Measurements from ENCODE around the gene CDKAL1. TPM values are rescaled to one million over a fixed set of nuclear protein-coding genes. Genes with fewer than 3 reads are reported as not detected.

CDKAL1 gene
- total RNA-seq, 1 donor from 2014 or later: 39.6 TPM

DNA sequence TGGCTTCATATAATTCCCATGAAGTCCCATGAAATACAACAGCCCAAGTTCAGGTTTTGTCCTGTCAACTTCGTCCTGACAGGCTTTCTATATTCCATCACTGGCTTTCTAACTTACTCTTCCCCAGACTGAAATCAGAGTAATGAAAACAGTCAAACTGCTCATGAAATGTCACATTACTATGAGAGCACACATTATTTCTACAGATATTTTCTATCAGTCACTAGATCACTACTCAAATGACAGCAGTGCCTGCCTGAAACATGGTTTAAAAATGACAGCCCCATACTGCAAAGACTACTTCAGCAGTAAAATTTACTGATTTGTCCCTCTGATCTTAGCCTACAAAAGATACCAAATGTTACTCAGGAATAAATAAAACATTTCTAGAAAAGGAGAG lies 616.4 kb downstream of the CDKAL1 start:
- H3K9ac ChIP-seq: no peak overlapping the region
- no peak overlapping the region for H2AFZ ChIP-seq (replicated peaks)
- H3K27me3 ChIP-seq: no peaks in the 10 kb centered on the region
- H3K36me3 Mint-ChIP-seq: peaks cover 2% of the 10 kb centered on the region
- peaks cover 14% of the 10 kb centered on the region for H3K4me1 ChIP-seq
- no peak overlapping the region for H3K27ac ChIP-seq
- H3K79me2 ChIP-seq (ENCODE audit: low read depth): no peaks in the 10 kb centered on the region
- peaks cover 2% of the 10 kb centered on the region for H3K9me3 Mint-ChIP-seq
- H3K4me3 ChIP-seq: no peak overlapping the region
- H3K4me1 Mint-ChIP-seq: peaks cover 33% of the 10 kb centered on the region
- no peaks in the 10 kb centered on the region for H3K9me3 ChIP-seq (ENCODE audit: low read depth)
- H3K36me3 ChIP-seq: no peaks in the 10 kb centered on the region
- peak overlapping the region; percentile 21 for H3K4me2 ChIP-seq
- no peaks in the 10 kb centered on the region for H3K27me3 Mint-ChIP-seq (ENCODE audit: insufficient read depth, low read depth)
- H4K20me1 ChIP-seq (ENCODE audit: low read depth): no peaks in the 10 kb centered on the region
- no peak for TF ChIP-seq EZH2phosphoT487 (IDR thresholded peaks at IDR 0.05)
- TF ChIP-seq EZH2 (IDR thresholded peaks at IDR 0.05): no peak
- TF ChIP-seq, protein P1, sequence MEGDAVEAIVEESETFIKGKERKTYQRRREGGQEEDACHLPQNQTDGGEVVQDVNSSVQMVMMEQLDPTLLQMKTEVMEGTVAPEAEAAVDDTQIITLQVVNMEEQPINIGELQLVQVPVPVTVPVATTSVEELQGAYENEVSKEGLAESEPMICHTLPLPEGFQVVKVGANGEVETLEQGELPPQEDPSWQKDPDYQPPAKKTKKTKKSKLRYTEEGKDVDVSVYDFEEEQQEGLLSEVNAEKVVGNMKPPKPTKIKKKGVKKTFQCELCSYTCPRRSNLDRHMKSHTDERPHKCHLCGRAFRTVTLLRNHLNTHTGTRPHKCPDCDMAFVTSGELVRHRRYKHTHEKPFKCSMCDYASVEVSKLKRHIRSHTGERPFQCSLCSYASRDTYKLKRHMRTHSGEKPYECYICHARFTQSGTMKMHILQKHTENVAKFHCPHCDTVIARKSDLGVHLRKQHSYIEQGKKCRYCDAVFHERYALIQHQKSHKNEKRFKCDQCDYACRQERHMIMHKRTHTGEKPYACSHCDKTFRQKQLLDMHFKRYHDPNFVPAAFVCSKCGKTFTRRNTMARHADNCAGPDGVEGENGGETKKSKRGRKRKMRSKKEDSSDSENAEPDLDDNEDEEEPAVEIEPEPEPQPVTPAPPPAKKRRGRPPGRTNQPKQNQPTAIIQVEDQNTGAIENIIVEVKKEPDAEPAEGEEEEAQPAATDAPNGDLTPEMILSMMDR (IDR thresholded peaks at IDR 0.05): no peak
- H3K27ac Mint-ChIP-seq: no peak overlapping the region
- no peaks in the 10 kb centered on the region for H3F3A ChIP-seq (ENCODE audit: low read depth)
- no peak for DNase-seq (ENCODE audit: low spot score)
- H3K4me3 Mint-ChIP-seq: no peak overlapping the region

DNA sequence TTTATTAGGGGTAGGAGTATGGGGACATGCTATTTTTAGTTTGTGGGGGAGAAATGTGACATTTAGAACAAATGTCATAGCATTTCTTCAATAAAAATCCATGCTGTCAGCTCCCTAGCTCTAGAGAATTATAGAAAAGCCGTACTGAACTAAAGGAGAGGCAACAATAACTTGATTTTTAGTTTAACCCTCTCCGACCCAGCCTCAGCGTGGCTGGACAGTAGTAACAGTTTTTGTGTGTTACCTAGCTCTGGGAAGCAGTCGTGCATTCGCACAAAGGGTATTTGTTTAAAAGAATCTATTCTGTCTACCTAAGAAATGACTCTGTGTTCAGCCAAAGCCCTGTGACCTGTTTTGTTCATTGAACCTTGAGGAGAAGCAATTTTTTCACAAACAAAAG lies 616.9 kb downstream of the CDKAL1 start:
- Mint-ChIP-seq H3K27ac (no peak overlapping the region), H3K36me3 (peaks cover 2% of the 10 kb centered on the region), H3K27me3 (ENCODE audit: insufficient read depth, low read depth) (no peaks in the 10 kb centered on the region), H3K9me3 (peaks cover 2% of the 10 kb centered on the region), H3K4me3 (no peak overlapping the region), H3K4me1 (peaks cover 33% of the 10 kb centered on the region)
- H3K36me3 ChIP-seq: no peaks in the 10 kb centered on the region
- no peak overlapping the region for H3K27ac ChIP-seq
- H3F3A ChIP-seq (ENCODE audit: low read depth): no peaks in the 10 kb centered on the region
- peak overlapping the region; percentile 21 for H3K4me2 ChIP-seq
- DNase-seq (ENCODE audit: low spot score): peak; percentile 8
- TF ChIP-seq, protein P1 (IDR thresholded peaks at IDR 0.05): no peak
- TF ChIP-seq EZH2phosphoT487 (IDR thresholded peaks at IDR 0.05): no peak
- TF ChIP-seq EZH2 (IDR thresholded peaks at IDR 0.05): no peak
- H3K9me3 ChIP-seq (ENCODE audit: low read depth): no peaks in the 10 kb centered on the region
- H3K4me1 ChIP-seq: peaks cover 14% of the 10 kb centered on the region
- no peaks in the 10 kb centered on the region for H3K27me3 ChIP-seq
- H3K4me3 ChIP-seq: no peak overlapping the region
- H3K9ac ChIP-seq: no peak overlapping the region
- no peaks in the 10 kb centered on the region for H4K20me1 ChIP-seq (ENCODE audit: low read depth)
- no peak overlapping the region for H2AFZ ChIP-seq (replicated peaks)
- H3K79me2 ChIP-seq (ENCODE audit: low read depth): no peaks in the 10 kb centered on the region

DNA sequence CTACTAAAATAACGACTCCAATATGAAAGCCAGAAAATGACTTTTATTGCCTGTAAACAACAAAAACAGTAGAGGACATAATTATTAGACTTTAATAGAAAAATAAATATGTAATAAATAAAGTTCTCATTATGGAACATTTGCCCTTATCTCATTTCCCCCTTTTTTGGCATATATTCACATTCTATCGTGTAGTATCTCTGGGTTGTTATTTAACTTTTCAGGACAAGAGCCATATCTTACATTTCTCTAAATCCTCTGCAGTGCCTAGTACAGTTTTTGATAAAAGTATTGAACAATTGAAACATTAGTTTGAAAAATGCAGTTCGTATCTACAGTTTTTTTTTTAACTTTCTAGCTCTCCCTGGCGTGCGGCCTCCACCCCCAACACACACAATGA lies 617.3 kb downstream of the CDKAL1 start:
- H2AFZ ChIP-seq (replicated peaks): no peak overlapping the region
- peaks cover 2% of the 10 kb centered on the region for H3K9me3 Mint-ChIP-seq
- no peak overlapping the region for H3K4me3 ChIP-seq
- TF ChIP-seq, protein P1 (IDR thresholded peaks at IDR 0.05): no peak
- TF ChIP-seq EZH2 (IDR thresholded peaks at IDR 0.05) (no peak), EZH2phosphoT487 (IDR thresholded peaks at IDR 0.05) (no peak)
- no peak for DNase-seq (ENCODE audit: low spot score)
- H3K9me3 ChIP-seq (ENCODE audit: low read depth): no peaks in the 10 kb centered on the region
- no peak overlapping the region for H3K27ac ChIP-seq
- H3K4me2 ChIP-seq: no peak overlapping the region
- H3K27me3 ChIP-seq: no peaks in the 10 kb centered on the region
- H3K9ac ChIP-seq: no peak overlapping the region
- no peak overlapping the region for H3K27ac Mint-ChIP-seq
- H3K4me3 Mint-ChIP-seq: no peak overlapping the region
- H3K36me3 ChIP-seq: no peaks in the 10 kb centered on the region
- H3K27me3 Mint-ChIP-seq (ENCODE audit: insufficient read depth, low read depth): no peaks in the 10 kb centered on the region
- H4K20me1 ChIP-seq (ENCODE audit: low read depth): no peaks in the 10 kb centered on the region
- no peaks in the 10 kb centered on the region for H3F3A ChIP-seq (ENCODE audit: low read depth)
- H3K4me1 ChIP-seq: peaks cover 14% of the 10 kb centered on the region
- H3K79me2 ChIP-seq (ENCODE audit: low read depth): no peaks in the 10 kb centered on the region
- peaks cover 33% of the 10 kb centered on the region for H3K4me1 Mint-ChIP-seq
- H3K36me3 Mint-ChIP-seq: peaks cover 2% of the 10 kb centered on the region

All from neural progenitor cell (in vitro differentiated cells).